Measurements from ENCODE around the gene NT5DC1. TPM values are rescaled to one million over a fixed set of nuclear protein-coding genes. Genes with fewer than 3 reads are reported as not detected.

NT5DC1 gene
- total and polyA plus RNA-seq, 10 of the 15 experiments (the other 5 are each of a cell fraction or from before 2014, with no cell fraction given): 40.8 to 140 (median 66.8) TPM

DNA sequence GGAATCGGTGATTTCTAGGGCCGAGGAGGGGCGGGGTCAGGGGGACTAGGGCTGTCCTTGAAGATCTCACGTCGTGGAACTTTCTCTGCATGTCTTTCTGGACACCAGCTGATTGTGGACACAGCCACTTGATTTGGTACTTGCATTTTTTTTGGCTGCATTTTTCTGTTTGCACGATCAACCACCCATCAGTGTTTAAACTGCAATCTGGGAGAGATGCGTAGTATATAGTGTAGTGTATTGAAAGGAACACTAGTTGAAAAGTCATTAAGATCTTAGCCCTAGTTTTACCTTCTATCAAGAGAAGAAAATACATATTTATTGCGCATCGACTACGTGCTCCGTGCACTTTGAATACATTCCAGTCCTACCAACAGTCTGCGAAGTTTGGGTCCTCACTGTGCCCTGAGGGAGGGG, 657 bp downstream of the NT5DC1 start (continued):
- TF ChIP-seq, protein P1, sequence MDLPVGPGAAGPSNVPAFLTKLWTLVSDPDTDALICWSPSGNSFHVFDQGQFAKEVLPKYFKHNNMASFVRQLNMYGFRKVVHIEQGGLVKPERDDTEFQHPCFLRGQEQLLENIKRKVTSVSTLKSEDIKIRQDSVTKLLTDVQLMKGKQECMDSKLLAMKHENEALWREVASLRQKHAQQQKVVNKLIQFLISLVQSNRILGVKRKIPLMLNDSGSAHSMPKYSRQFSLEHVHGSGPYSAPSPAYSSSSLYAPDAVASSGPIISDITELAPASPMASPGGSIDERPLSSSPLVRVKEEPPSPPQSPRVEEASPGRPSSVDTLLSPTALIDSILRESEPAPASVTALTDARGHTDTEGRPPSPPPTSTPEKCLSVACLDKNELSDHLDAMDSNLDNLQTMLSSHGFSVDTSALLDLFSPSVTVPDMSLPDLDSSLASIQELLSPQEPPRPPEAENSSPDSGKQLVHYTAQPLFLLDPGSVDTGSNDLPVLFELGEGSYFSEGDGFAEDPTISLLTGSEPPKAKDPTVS (IDR thresholded peaks at IDR 0.05; ENCODE audit: low read depth, low read length): no peak
- TF ChIP-seq REST (IDR thresholded peaks at IDR 0.05; ENCODE audit: low read depth, low read length) (no peak), MEF2B (IDR thresholded peaks at IDR 0.05; ENCODE audit: partially characterized antibody, poor library complexity, severe bottlenecking) (no peak), BCL11A (IDR thresholded peaks at IDR 0.05; ENCODE audit: low read depth, low read length) (no peak), RCOR1 (conservative IDR thresholded peaks at IDR 0.05; ENCODE audit: low read depth, low read length) (no peak), EP300 (IDR thresholded peaks at IDR 0.05; ENCODE audit: borderline replicate concordance in 1 of 2, control insufficient read depth in 1 of 2, low read depth in 2 of 2, low read length in 2 of 2) (no peak), NR2F1 (conservative IDR thresholded peaks at IDR 0.05) (no peak), NKRF (conservative IDR thresholded peaks at IDR 0.05) (no peak), TCF3 (IDR thresholded peaks at IDR 0.05; ENCODE audit: borderline replicate concordance, insufficient read depth, low read depth, low read length) (no peak), JUNB (IDR thresholded peaks at IDR 0.05) (no peak), POLR2A (IDR thresholded peaks at IDR 0.05; ENCODE audit: low read depth, low read length) (no peak), YY1 (IDR thresholded peaks at IDR 0.05; ENCODE audit: low read depth, low read length) (no peak), SREBF1 (IDR thresholded peaks at IDR 0.05; ENCODE audit: low read length) (no peak), RBBP5 (conservative IDR thresholded peaks at IDR 0.05) (no peak), FOXK2 (IDR thresholded peaks at IDR 0.05) (no peak), NBN (IDR thresholded peaks at IDR 0.05) (0 out of 2 replicates have a peak, but pooled peaks have one; percentile 5)
- TF ChIP-seq, protein P2, sequence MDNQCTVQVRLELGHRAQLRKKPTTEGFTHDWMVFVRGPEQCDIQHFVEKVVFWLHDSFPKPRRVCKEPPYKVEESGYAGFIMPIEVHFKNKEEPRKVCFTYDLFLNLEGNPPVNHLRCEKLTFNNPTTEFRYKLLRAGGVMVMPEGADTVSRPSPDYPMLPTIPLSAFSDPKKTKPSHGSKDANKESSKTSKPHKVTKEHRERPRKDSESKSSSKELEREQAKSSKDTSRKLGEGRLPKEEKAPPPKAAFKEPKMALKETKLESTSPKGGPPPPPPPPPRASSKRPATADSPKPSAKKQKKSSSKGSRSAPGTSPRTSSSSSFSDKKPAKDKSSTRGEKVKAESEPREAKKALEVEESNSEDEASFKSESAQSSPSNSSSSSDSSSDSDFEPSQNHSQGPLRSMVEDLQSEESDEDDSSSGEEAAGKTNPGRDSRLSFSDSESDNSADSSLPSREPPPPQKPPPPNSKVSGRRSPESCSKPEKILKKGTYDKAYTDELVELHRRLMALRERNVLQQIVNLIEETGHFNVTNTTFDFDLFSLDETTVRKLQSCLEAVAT (IDR thresholded peaks at IDR 0.05): 0 out of 2 replicates have a peak, but pooled peaks have one; percentile 28

Data from GM12878 (cell line).